Measurements from ENCODE around the gene VSIG8. TPM values are rescaled to one million over a fixed set of nuclear protein-coding genes. Genes with fewer than 3 reads are reported as not detected.
"Not testable (repeated sequence)": the region's sequence is repeated elsewhere in the genome, so short reads cannot be mapped to it uniquely, and the experiment has no call there.

Gene VSIG8
- total RNA-seq, 1 experiment from 2014 or later, result not detected

DNA sequence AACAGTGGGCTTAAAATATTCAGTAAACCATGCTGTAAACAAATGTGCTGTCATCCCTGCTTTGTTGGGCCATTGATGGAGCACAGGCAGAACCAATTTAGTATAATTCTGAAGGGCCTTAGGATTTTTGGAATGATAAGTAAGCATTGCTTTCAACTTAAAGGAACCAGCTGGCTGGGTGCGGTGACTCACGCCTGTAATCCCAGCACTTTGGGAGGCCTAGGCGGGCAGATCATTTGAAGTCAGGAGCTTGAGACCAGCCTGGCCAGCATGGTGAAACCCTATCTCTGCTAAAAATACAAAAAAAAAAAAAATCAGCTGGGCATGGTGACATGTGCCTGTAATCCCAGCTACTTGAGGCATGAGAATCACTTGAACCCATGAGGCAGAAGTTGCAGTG is 41.6 kb upstream of the VSIG8 start:
- H3K36me3 ChIP-seq (ENCODE audit: control insufficient read depth in 1 of 2, insufficient read depth in 2 of 2, low read length in 2 of 2); ATAC-seq; H3K4me3 ChIP-seq (replicated peaks in 1 of 2; ENCODE audit: low read depth in 1 of 2, low read length in 2 of 2); H3K27me3 ChIP-seq (ENCODE audit: insufficient read depth, low read length); H3K4me2 ChIP-seq (ENCODE audit: low read length); H4K20me1 ChIP-seq (ENCODE audit: insufficient read depth); BruUV-seq (replicated peaks); intact Hi-C loops (cut with micrococcal nuclease); DNase-seq (ENCODE audit: low read depth, low spot score); H3K27ac ChIP-seq (ENCODE audit: low read depth, low read length); POLR2A ChIA-PET; H3K9me2 ChIP-seq (ENCODE audit: insufficient read depth); H3K9me3 ChIP-seq (ENCODE audit: control insufficient read depth in 1 of 2, insufficient read depth in 1 of 2, low read depth in 1 of 2, low read length in 2 of 2); RAD21 ChIA-PET (ENCODE audit: low non-redundant PET in 1 of 2, low total read pairs in 2 of 2, uncharacterized antibody in 2 of 2, unreplicated experiment in 2 of 2); H2AFZ ChIP-seq (ENCODE audit: low read depth, low read length, poor library complexity, severe bottlenecking); H3K9ac ChIP-seq (ENCODE audit: low read length); H3K79me2 ChIP-seq (ENCODE audit: insufficient read depth, low read length): not testable (repeated sequence)
- CTCF ChIA-PET, result interaction anchor here (0.8 to 1.2 kb wide), 3 partner anchors 102 to 175 kb away, joined by 3 read pairs; no protein-coding TSS in a partner anchor
- peaks cover 19 to 24% of the 10 kb centered on the region in 2 experiments for H3K4me1 ChIP-seq (ENCODE audit: control insufficient read depth in 1 of 2, insufficient read depth in 2 of 2, low read length in 2 of 2)

DNA sequence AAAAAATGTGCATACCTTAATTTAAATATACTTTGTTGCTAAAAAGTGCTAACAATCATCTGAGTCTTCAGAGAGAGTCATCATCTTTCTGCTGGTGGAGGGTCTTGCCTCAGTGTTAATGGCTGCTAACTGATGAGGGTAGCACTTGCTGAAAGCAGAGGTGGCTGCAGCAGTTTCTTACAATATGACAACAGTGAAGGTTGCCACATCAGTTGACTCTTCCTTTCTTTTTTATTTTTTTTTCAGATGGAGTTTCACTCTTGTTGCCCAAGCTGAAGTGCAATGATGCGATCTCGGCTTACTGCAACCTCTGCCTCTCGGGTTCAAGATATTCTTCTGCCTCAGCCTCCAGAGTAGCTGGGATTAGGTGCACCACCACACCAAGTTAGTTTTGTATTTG is 40.1 kb upstream of the VSIG8 start:
- no peaks in the 10 kb centered on the region for H3K27me3 ChIP-seq (ENCODE audit: insufficient read depth, low read length)
- ChIA-PET RAD21 (ENCODE audit: low non-redundant PET in 1 of 2, low total read pairs in 2 of 2, uncharacterized antibody in 2 of 2, unreplicated experiment in 2 of 2) (no interaction called here), CTCF (interaction anchor here (1.8 kb wide), 1 partner anchor 105 kb away, joined by 6 read pairs; no protein-coding TSS in a partner anchor), POLR2A (no interaction called here)
- ATAC-seq, result no peak
- no peak overlapping the region for H3K9ac ChIP-seq (ENCODE audit: low read length)
- H3K9me3 ChIP-seq (ENCODE audit: control insufficient read depth in 1 of 2, insufficient read depth in 1 of 2, low read depth in 1 of 2, low read length in 2 of 2), result no peaks in the 10 kb centered on the region; a peak in 1 of 4 replicates
- H3K4me3 ChIP-seq (replicated peaks in 1 of 2; ENCODE audit: low read depth in 1 of 2, low read length in 2 of 2), result no peak overlapping the region
- BruUV-seq (replicated peaks), result no TSS peak
- TF ChIP-seq FOSL1 (IDR thresholded peaks at IDR 0.05; ENCODE audit: low read depth) (no peak), EGR1 (IDR thresholded peaks at IDR 0.05; ENCODE audit: low read depth) (no peak), EZH2 (IDR thresholded peaks at IDR 0.05) (no peak), YY1 (IDR thresholded peaks at IDR 0.05; ENCODE audit: extremely low read depth, insufficient replicate concordance, low read depth, low read length) (no peak), POLR2A (IDR thresholded peaks at IDR 0.05; ENCODE audit: borderline replicate concordance, extremely low read depth, insufficient read depth, insufficient read length) (no peak), SRF (IDR thresholded peaks at IDR 0.05; ENCODE audit: low read depth) (no peak), CEBPB (IDR thresholded peaks at IDR 0.05; ENCODE audit: low read depth) (no peak), EZH2phosphoT487 (IDR thresholded peaks at IDR 0.05; ENCODE audit: borderline replicate concordance) (no peak), JUND (IDR thresholded peaks at IDR 0.05) (no peak), POLR2AphosphoS5 (IDR thresholded peaks at IDR 0.05; ENCODE audit: low read depth, low read length) (no peak), RAD21 (IDR thresholded peaks at IDR 0.05; ENCODE audit: low read depth) (no peak)
- TF ChIP-seq, protein P1, sequence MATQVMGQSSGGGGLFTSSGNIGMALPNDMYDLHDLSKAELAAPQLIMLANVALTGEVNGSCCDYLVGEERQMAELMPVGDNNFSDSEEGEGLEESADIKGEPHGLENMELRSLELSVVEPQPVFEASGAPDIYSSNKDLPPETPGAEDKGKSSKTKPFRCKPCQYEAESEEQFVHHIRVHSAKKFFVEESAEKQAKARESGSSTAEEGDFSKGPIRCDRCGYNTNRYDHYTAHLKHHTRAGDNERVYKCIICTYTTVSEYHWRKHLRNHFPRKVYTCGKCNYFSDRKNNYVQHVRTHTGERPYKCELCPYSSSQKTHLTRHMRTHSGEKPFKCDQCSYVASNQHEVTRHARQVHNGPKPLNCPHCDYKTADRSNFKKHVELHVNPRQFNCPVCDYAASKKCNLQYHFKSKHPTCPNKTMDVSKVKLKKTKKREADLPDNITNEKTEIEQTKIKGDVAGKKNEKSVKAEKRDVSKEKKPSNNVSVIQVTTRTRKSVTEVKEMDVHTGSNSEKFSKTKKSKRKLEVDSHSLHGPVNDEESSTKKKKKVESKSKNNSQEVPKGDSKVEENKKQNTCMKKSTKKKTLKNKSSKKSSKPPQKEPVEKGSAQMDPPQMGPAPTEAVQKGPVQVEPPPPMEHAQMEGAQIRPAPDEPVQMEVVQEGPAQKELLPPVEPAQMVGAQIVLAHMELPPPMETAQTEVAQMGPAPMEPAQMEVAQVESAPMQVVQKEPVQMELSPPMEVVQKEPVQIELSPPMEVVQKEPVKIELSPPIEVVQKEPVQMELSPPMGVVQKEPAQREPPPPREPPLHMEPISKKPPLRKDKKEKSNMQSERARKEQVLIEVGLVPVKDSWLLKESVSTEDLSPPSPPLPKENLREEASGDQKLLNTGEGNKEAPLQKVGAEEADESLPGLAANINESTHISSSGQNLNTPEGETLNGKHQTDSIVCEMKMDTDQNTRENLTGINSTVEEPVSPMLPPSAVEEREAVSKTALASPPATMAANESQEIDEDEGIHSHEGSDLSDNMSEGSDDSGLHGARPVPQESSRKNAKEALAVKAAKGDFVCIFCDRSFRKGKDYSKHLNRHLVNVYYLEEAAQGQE (IDR thresholded peaks at IDR 0.05; ENCODE audit: low read depth), result no peak
- TF ChIP-seq, protein P2, sequence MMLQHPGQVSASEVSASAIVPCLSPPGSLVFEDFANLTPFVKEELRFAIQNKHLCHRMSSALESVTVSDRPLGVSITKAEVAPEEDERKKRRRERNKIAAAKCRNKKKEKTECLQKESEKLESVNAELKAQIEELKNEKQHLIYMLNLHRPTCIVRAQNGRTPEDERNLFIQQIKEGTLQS (IDR thresholded peaks at IDR 0.05), result no peak
- H3K79me2 ChIP-seq (ENCODE audit: insufficient read depth, low read length), result no peaks in the 10 kb centered on the region
- no peaks in the 10 kb centered on the region for H3K36me3 ChIP-seq (ENCODE audit: control insufficient read depth in 1 of 2, insufficient read depth in 2 of 2, low read length in 2 of 2)
- H3K27ac ChIP-seq (ENCODE audit: low read depth, low read length), result no peak overlapping the region
- no peaks in the 10 kb centered on the region for H3K9me2 ChIP-seq (ENCODE audit: insufficient read depth)
- intact Hi-C loops (cut with micrococcal nuclease), result no loop called here
- H3K4me1 ChIP-seq (ENCODE audit: control insufficient read depth in 1 of 2, insufficient read depth in 2 of 2, low read length in 2 of 2), result peaks cover 19 to 24% of the 10 kb centered on the region in 2 experiments
- H4K20me1 ChIP-seq (ENCODE audit: insufficient read depth), result no peaks in the 10 kb centered on the region
- no peak for DNase-seq (ENCODE audit: low read depth, low spot score)
- no peak overlapping the region for H2AFZ ChIP-seq (ENCODE audit: low read depth, low read length, poor library complexity, severe bottlenecking)
- no peak overlapping the region for H3K4me2 ChIP-seq (ENCODE audit: low read length)
